GM18907 (cell line): ENCODE data around the gene TWF2.

ENCODE experiments used
- ATAC-seq: cut with Tn5 transposase; IDR thresholded peaks from one replicate; pipeline ENCODE4 v1.9.1; 2021; ENCODE audit warnings: mild to moderate bottlenecking, moderate library complexity; ENCODE audit not compliant: unreplicated experiment

TWF2 gene

GRCh38 chr3:52184690-52185089 is 54.3 kb downstream of the TWF2 start:
- ATAC-seq = no peak

- no peak for ATAC-seq
Observed at GRCh38 chr3:52183786-52184445, 55.0 kb downstream of the TWF2 start.

DNA sequence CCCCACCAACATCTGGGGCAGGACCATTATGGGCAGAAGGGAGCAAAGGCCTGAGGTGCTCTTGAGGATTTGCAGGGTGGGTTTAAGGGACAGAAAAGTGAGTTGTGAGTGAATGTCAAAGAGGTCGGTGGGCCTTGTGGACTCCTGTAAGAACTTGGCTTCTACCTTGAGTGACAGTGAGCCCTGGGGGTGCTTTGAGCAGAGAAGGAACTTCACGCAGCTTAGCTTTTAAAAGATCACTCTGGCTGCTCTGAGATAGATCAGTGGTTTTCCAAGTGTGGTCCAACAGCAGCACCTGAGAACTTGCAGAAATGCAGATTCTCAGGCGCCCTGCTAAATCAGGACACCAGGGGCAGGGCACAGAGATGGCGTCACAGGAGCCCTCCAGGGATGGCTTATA is 56.3 kb downstream of the TWF2 start:
- ATAC-seq = no peak

- no peak for ATAC-seq
Observed at GRCh38 chr3:52182196-52182595, 56.8 kb downstream of the TWF2 start.

GRCh38 chr3:52181543-52181942 is 57.4 kb downstream of the TWF2 start:
- ATAC-seq = no peak
